NT2/D1 (cell line): Measurements from ENCODE around the gene KRTAP5-1.
"Not testable (repeated sequence)": the region's sequence is repeated elsewhere in the genome, so short reads cannot be mapped to it uniquely, and the experiment has no call there.

ENCODE experiments used
- YY1 ChIP-seq: IDR thresholded peaks from 2 replicates; pipeline ENCODE4 v1.6.1; 2011; ENCODE audit not compliant: insufficient read length, insufficient read depth
- ZNF274 ChIP-seq: IDR thresholded peaks from 2 replicates; pipeline ENCODE4 v1.6.1; 2011; ENCODE audit warnings: mild to moderate bottlenecking, low read depth, low read length

- TF ChIP-seq YY1, ZNF274: not testable (repeated sequence)
Observed at GRCh38 chr11:1596576-1597121, 11.6 kb upstream of the KRTAP5-1 start.
